GM12878 (cell line): ENCODE results near the gene APC2. TPM values are rescaled to one million over a fixed set of nuclear protein-coding genes. Genes with fewer than 3 reads are reported as not detected.

ENCODE experiments used
- BMI1 ChIP-seq: fragments of 450-650 bp; IDR thresholded peaks from 2 replicates; pipeline ENCODE4 v1.6.1; 2016; ENCODE audit warnings: mild to moderate bottlenecking, moderate library complexity, borderline replicate concordance
- CEBPB ChIP-seq, 2 experiments: fragments of 150-350 bp in 1 of 2; IDR thresholded peaks; 2 replicates each; pipeline ENCODE4 v1.6.1; 2012 to 2014; ENCODE audit warnings: low read depth in 2 of 2, low read length in 2 of 2, borderline replicate concordance in 1 of 2, inconsistent platforms in 1 of 2
- DPF2 ChIP-seq: fragments of 450-650 bp; IDR thresholded peaks from 2 replicates; pipeline ENCODE4 v1.6.1; 2017; ENCODE audit warnings: mild to moderate bottlenecking
- EED ChIP-seq: sonication (generic); IDR thresholded peaks from 2 replicates; pipeline ENCODE4 v1.6.1; 2016; ENCODE audit warnings: antibody characterized with exemption, low read depth
- IRF4 ChIP-seq: IDR thresholded peaks from 2 replicates; pipeline ENCODE4 v1.6.1; 2011; ENCODE audit warnings: low read depth, low read length
- MEF2A ChIP-seq: IDR thresholded peaks from 2 replicates; pipeline ENCODE4 v1.6.1; 2011; ENCODE audit warnings: low read depth, mild to moderate bottlenecking, low read length, moderate library complexity; ENCODE audit not compliant: insufficient read depth
- NBN ChIP-seq: fragments of 450-650 bp; IDR thresholded peaks from 2 replicates; pipeline ENCODE4 v1.6.1; 2016
- NR2C2 ChIP-seq: IDR thresholded peaks from 2 replicates; pipeline ENCODE4 v1.6.1; 2011; ENCODE audit warnings: borderline replicate concordance, low read depth; ENCODE audit not compliant: control insufficient read depth, insufficient read length
- NRF1 ChIP-seq: conservative IDR thresholded peaks from 2 replicates; pipeline ENCODE4 v1.6.1; 2011; ENCODE audit warnings: mild to moderate bottlenecking, low read depth, low read length, improper control_type of control experiment
- polyA plus RNA-seq, 11 experiments: library from polyadenylated mRNA; depleted of rRNA in 4 of 11; unstranded in 6 of 11; stranded (reverse) in 5 of 11; fragments of >200 nt; fragmentation: Nextera tagmentation in 4 of 11; fragmentation: Illumina TruSeq in 1 of 11; extraction: Ambion mirVana in 4 of 11; extraction: Trizol in 1 of 11; gene quantifications; 1 replicate in 1 of 11; 2 replicates in 10 of 11; pipeline versions ENCODE4 v1.2.1 to v1.2.3, GENCODE V29; 2011 to 2016; ENCODE audit warnings: inconsistent platforms in 2 of 11, missing spikeins in 2 of 11, low read depth in 1 of 11
- total RNA-seq, 4 experiments: library from RNA; depleted of rRNA in 3 of 4; stranded (reverse); fragments of >200 nt in 3 of 4; fragmentation: Illumina TruSeq in 1 of 4; extraction: Trizol in 1 of 4; gene quantifications; 2 replicates each; pipeline versions ENCODE4 v1.2.1 to v1.2.3, GENCODE V29; 2013 to 2021
- TF ChIP-seq, protein P1 (sequence below): fragments of 150-350 bp; IDR thresholded peaks from 2 replicates; pipeline ENCODE4 v1.6.1; 2014; ENCODE audit warnings: mild to moderate bottlenecking, low read depth, low read length
- TF ChIP-seq, protein P2 (sequence below): fragments of 450-650 bp; IDR thresholded peaks from 2 replicates; pipeline ENCODE4 v1.6.1; 2018; ENCODE audit warnings: borderline replicate concordance, mild to moderate bottlenecking; ENCODE audit not compliant: partially characterized antibody
- TF ChIP-seq, protein P3 (sequence below): IDR thresholded peaks from 2 replicates; pipeline ENCODE4 v1.6.1; 2012; ENCODE audit warnings: improper control_type of control experiment, low read depth, low read length; ENCODE audit not compliant: insufficient replicate concordance
- TF ChIP-seq, protein P4 (sequence below): fragments of 450-650 bp; IDR thresholded peaks from 2 replicates; pipeline ENCODE4 v1.6.1; 2014; ENCODE audit warnings: mild to moderate bottlenecking
- TF ChIP-seq, protein P5 (sequence below): fragments of 150-350 bp; IDR thresholded peaks from 2 replicates; pipeline ENCODE4 v1.6.1; 2016; ENCODE audit warnings: low read depth, low read length

APC2 gene
- total and polyA plus RNA-seq, 10 of the 15 experiments (the other 5 are each of a cell fraction or from before 2014, with no cell fraction given) = under 0.01 to 0.73 (median 0.04) TPM; not detected in 5

DNA sequence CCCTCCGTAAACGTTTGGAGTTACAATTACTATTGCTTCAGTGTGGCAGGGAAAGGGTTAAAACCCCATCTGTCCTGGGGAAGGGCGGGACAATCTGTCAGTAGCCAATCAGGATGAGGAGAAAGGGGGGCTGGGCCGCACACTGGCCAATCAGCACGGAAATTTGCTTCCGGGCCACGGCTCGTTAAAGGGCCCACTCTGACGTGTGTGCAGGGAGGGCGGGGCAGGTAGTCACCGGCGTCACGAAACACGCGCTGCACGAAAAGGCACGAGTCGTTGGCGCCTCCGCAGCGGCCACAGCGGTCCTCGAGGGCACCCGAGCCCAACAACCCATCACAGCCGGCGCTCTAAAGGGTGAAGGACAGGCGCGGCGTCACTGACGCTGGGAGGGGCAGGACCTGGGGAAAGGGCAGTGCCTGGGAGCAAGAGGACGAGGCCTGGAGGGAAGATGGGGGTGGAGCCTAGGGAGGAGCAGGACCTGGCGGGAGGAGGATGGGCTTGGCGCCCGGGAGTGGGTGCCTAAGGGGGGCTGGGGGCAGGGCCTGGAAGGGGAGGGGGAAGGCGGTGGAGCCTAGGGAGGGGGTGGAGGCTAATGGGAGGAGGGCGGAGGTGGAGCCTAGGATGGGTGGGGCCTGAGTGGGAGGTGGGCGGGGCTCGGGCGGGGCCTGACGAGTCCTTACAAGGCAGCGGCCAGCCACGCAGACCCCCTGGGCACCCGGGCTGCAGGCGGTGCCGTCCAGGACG lies 58.0 kb downstream of the APC2 start (continued):
- TF ChIP-seq, protein P1, sequence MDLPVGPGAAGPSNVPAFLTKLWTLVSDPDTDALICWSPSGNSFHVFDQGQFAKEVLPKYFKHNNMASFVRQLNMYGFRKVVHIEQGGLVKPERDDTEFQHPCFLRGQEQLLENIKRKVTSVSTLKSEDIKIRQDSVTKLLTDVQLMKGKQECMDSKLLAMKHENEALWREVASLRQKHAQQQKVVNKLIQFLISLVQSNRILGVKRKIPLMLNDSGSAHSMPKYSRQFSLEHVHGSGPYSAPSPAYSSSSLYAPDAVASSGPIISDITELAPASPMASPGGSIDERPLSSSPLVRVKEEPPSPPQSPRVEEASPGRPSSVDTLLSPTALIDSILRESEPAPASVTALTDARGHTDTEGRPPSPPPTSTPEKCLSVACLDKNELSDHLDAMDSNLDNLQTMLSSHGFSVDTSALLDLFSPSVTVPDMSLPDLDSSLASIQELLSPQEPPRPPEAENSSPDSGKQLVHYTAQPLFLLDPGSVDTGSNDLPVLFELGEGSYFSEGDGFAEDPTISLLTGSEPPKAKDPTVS = no peak
- TF ChIP-seq NRF1 (no peak), EED (no peak), DPF2 (no peak), CEBPB (IDR thresholded peaks at IDR 0.05; ENCODE audit: borderline replicate concordance in 1 of 2, low read depth in 2 of 2, low read length in 2 of 2) (no peak), NR2C2 (no peak), IRF4 (no peak), NBN (no peak), BMI1 (no peak), MEF2A (no peak)
- TF ChIP-seq, protein P2, sequence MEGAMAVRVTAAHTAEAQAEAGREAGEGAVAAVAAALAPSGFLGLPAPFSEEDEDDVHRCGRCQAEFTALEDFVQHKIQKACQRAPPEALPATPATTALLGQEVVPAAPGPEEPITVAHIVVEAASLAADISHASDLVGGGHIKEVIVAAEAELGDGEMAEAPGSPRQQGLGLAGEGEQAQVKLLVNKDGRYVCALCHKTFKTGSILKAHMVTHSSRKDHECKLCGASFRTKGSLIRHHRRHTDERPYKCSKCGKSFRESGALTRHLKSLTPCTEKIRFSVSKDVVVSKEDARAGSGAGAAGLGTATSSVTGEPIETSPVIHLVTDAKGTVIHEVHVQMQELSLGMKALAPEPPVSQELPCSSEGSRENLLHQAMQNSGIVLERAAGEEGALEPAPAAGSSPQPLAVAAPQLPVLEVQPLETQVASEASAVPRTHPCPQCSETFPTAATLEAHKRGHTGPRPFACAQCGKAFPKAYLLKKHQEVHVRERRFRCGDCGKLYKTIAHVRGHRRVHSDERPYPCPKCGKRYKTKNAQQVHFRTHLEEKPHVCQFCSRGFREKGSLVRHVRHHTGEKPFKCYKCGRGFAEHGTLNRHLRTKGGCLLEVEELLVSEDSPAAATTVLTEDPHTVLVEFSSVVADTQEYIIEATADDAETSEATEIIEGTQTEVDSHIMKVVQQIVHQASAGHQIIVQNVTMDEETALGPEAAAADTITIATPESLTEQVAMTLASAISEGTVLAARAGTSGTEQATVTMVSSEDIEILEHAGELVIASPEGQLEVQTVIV = peak; percentile 63
- TF ChIP-seq, protein P3, sequence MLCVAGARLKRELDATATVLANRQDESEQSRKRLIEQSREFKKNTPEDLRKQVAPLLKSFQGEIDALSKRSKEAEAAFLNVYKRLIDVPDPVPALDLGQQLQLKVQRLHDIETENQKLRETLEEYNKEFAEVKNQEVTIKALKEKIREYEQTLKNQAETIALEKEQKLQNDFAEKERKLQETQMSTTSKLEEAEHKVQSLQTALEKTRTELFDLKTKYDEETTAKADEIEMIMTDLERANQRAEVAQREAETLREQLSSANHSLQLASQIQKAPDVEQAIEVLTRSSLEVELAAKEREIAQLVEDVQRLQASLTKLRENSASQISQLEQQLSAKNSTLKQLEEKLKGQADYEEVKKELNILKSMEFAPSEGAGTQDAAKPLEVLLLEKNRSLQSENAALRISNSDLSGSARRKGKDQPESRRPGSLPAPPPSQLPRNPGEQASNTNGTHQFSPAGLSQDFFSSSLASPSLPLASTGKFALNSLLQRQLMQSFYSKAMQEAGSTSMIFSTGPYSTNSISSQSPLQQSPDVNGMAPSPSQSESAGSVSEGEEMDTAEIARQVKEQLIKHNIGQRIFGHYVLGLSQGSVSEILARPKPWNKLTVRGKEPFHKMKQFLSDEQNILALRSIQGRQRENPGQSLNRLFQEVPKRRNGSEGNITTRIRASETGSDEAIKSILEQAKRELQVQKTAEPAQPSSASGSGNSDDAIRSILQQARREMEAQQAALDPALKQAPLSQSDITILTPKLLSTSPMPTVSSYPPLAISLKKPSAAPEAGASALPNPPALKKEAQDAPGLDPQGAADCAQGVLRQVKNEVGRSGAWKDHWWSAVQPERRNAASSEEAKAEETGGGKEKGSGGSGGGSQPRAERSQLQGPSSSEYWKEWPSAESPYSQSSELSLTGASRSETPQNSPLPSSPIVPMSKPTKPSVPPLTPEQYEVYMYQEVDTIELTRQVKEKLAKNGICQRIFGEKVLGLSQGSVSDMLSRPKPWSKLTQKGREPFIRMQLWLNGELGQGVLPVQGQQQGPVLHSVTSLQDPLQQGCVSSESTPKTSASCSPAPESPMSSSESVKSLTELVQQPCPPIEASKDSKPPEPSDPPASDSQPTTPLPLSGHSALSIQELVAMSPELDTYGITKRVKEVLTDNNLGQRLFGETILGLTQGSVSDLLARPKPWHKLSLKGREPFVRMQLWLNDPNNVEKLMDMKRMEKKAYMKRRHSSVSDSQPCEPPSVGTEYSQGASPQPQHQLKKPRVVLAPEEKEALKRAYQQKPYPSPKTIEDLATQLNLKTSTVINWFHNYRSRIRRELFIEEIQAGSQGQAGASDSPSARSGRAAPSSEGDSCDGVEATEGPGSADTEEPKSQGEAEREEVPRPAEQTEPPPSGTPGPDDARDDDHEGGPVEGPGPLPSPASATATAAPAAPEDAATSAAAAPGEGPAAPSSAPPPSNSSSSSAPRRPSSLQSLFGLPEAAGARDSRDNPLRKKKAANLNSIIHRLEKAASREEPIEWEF = no peak
- TF ChIP-seq, protein P4, sequence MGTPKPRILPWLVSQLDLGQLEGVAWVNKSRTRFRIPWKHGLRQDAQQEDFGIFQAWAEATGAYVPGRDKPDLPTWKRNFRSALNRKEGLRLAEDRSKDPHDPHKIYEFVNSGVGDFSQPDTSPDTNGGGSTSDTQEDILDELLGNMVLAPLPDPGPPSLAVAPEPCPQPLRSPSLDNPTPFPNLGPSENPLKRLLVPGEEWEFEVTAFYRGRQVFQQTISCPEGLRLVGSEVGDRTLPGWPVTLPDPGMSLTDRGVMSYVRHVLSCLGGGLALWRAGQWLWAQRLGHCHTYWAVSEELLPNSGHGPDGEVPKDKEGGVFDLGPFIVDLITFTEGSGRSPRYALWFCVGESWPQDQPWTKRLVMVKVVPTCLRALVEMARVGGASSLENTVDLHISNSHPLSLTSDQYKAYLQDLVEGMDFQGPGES = 0 out of 2 replicates have a peak, but pooled peaks have one; percentile 55
- TF ChIP-seq, protein P5, sequence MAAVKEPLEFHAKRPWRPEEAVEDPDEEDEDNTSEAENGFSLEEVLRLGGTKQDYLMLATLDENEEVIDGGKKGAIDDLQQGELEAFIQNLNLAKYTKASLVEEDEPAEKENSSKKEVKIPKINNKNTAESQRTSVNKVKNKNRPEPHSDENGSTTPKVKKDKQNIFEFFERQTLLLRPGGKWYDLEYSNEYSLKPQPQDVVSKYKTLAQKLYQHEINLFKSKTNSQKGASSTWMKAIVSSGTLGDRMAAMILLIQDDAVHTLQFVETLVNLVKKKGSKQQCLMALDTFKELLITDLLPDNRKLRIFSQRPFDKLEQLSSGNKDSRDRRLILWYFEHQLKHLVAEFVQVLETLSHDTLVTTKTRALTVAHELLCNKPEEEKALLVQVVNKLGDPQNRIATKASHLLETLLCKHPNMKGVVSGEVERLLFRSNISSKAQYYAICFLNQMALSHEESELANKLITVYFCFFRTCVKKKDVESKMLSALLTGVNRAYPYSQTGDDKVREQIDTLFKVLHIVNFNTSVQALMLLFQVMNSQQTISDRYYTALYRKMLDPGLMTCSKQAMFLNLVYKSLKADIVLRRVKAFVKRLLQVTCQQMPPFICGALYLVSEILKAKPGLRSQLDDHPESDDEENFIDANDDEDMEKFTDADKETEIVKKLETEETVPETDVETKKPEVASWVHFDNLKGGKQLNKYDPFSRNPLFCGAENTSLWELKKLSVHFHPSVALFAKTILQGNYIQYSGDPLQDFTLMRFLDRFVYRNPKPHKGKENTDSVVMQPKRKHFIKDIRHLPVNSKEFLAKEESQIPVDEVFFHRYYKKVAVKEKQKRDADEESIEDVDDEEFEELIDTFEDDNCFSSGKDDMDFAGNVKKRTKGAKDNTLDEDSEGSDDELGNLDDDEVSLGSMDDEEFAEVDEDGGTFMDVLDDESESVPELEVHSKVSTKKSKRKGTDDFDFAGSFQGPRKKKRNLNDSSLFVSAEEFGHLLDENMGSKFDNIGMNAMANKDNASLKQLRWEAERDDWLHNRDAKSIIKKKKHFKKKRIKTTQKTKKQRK = no peak
